ENCODE data around the gene TLX2. TPM values are rescaled to one million over a fixed set of nuclear protein-coding genes. Genes with fewer than 3 reads are reported as not detected.

TLX2 gene
- total RNA-seq, 1 donor from 2014 or later, result 6.6 TPM

GRCh38 chr2:74566754-74567085 is 52.5 kb downstream of the TLX2 start:
- H3K27me3 ChIP-seq, result no peaks in the 10 kb centered on the region
- H3K27ac ChIP-seq, result no peak overlapping the region
- no peaks in the 10 kb centered on the region for H3K9me3 ChIP-seq
- TF ChIP-seq POLR2AphosphoS5 (IDR thresholded peaks at IDR 0.05; ENCODE audit: insufficient read depth in 1 of 2, low read depth in 1 of 2), result no peak
- no peak for TF ChIP-seq CTCF (IDR thresholded peaks at IDR 0.05)
- no peak for TF ChIP-seq POLR2A (IDR thresholded peaks at IDR 0.05)
- H3K4me1 ChIP-seq, result no peaks in the 10 kb centered on the region
- DNase-seq (ENCODE audit: extremely low spot score in 2 of 2), result no peak
- H3K4me3 ChIP-seq, result no peak overlapping the region
- no peaks in the 10 kb centered on the region for H3K36me3 ChIP-seq
- intact Hi-C loops (cut with DNase I), result no loop called here

Other genes starting within 250 kb of the TLX2 start
- 4.4 TPM for gene SLC4A5, start 171.0 kb upstream of the TLX2 start, total RNA-seq
- 95.0 TPM for gene DCTN1, start 134.1 kb upstream of the TLX2 start, total RNA-seq
- 2.7 TPM for gene C2orf81, start 92.8 kb upstream of the TLX2 start, total RNA-seq
- gene WDR54, start 92.7 kb upstream of the TLX2 start, total RNA-seq, result 8.8 TPM
- gene RTKN, start 72.5 kb upstream of the TLX2 start, total RNA-seq, result 24.6 TPM
- gene INO80B, start 59.4 kb upstream of the TLX2 start, total RNA-seq, result 32.7 TPM
- 63.1 TPM for gene WBP1, start 56.0 kb upstream of the TLX2 start, total RNA-seq
- 23.6 TPM for gene MOGS, start 49.1 kb upstream of the TLX2 start, total RNA-seq
- 40.3 TPM for gene MRPL53, start 41.8 kb upstream of the TLX2 start, total RNA-seq
- 41.3 TPM for gene CCDC142, start 31.5 kb upstream of the TLX2 start, total RNA-seq
- 11.8 TPM for gene TTC31, start 31.4 kb upstream of the TLX2 start, total RNA-seq
- not detected for gene LBX2, start 14.8 kb upstream of the TLX2 start, total RNA-seq
- gene PCGF1, start 6.8 kb upstream of the TLX2 start, total RNA-seq, result 14.7 TPM
- gene DQX1, start 11.8 kb downstream of the TLX2 start, total RNA-seq, result 9.6 TPM
- 124 TPM for gene AUP1, start 15.3 kb downstream of the TLX2 start, total RNA-seq
- 24.3 TPM for gene HTRA2, start 15.5 kb downstream of the TLX2 start, total RNA-seq
- 6.1 TPM for gene LOXL3, start 39.5 kb downstream of the TLX2 start, total RNA-seq
- gene DOK1, start 40.3 kb downstream of the TLX2 start, total RNA-seq, result 20.1 TPM
- gene M1AP, start 133.9 kb downstream of the TLX2 start, total RNA-seq, result 4.9 TPM
- gene SEMA4F, start 139.8 kb downstream of the TLX2 start, total RNA-seq, result 8.3 TPM

All from vagina (tissue), 2 donors.